NCI-H2171 (cell line): ENCODE measurements around the gene PARD3B.
A peak's percentile ranks its signal among the peaks of the same experiment; 100 is the strongest.

ENCODE experiments used
- DNase-seq: peaks from one replicate; lab custom pipeline; 2025; lab: John Stamatoyannopoulos, UW

The PARD3B gene

GRCh38 chr2:204896146-204896545 is 350.9 kb downstream of the PARD3B start:
- no peak for DNase-seq

GRCh38 chr2:204897561-204897960 is 352.3 kb downstream of the PARD3B start:
- DNase-seq: no peak

- DNase-seq: no peak
Observed at GRCh38 chr2:204898928-204899640, 353.8 kb downstream of the PARD3B start.

- DNase-seq: no peak
Observed at GRCh38 chr2:204899983-204900382, 354.7 kb downstream of the PARD3B start.

GRCh38 chr2:204900487-204900886 is 355.2 kb downstream of the PARD3B start:
- DNase-seq: no peak

GRCh38 chr2:204900910-204901309 is 355.6 kb downstream of the PARD3B start:
- no peak for DNase-seq

GRCh38 chr2:204901591-204901990 is 356.3 kb downstream of the PARD3B start:
- no peak for DNase-seq

- DNase-seq: no peak
Observed at GRCh38 chr2:204909791-204910190, 364.5 kb downstream of the PARD3B start.

GRCh38 chr2:204913312-204913711 is 368.0 kb downstream of the PARD3B start:
- no peak for DNase-seq

- DNase-seq: no peak
Observed at GRCh38 chr2:204913854-204914464, 368.7 kb downstream of the PARD3B start.

- DNase-seq: no peak
Observed at GRCh38 chr2:204914708-204915107, 369.4 kb downstream of the PARD3B start.

GRCh38 chr2:204917089-204917701 is 371.9 kb downstream of the PARD3B start:
- no peak for DNase-seq

- DNase-seq: no peak
Observed at GRCh38 chr2:204920776-204921175, 375.5 kb downstream of the PARD3B start.

- DNase-seq: no peak
Observed at GRCh38 chr2:204923957-204924356, 378.7 kb downstream of the PARD3B start.

- DNase-seq: no peak
Observed at GRCh38 chr2:204931562-204931961, 386.3 kb downstream of the PARD3B start.

GRCh38 chr2:204933735-204934374 is 388.6 kb downstream of the PARD3B start:
- DNase-seq: peak; percentile 35

GRCh38 chr2:204944927-204945326 is 399.7 kb downstream of the PARD3B start:
- no peak for DNase-seq

GRCh38 chr2:204945376-204945775 is 400.1 kb downstream of the PARD3B start:
- no peak for DNase-seq

GRCh38 chr2:204946892-204947291 is 401.6 kb downstream of the PARD3B start:
- DNase-seq: no peak

- no peak for DNase-seq
Observed at GRCh38 chr2:204947405-204947804, 402.1 kb downstream of the PARD3B start.

- DNase-seq: no peak
Observed at GRCh38 chr2:204948024-204948763, 402.9 kb downstream of the PARD3B start.

GRCh38 chr2:204948822-204949221 is 403.5 kb downstream of the PARD3B start:
- no peak for DNase-seq
